Liver (tissue), 9 donors: ENCODE measurements around the gene TENT4A. TPM values are rescaled to one million over a fixed set of nuclear protein-coding genes. Genes with fewer than 3 reads are reported as not detected.

ENCODE experiments used
- DNase-seq: peaks from one replicate; pipeline ENCODE4 v3.0.0-alpha.2; 2017; ENCODE audit warnings: low spot score
- H3K27ac ChIP-seq, 2 donors: one replicate each; pipeline ENCODE4 v1.7.0; 2013; ENCODE audit warnings: inconsistent platforms in 2 of 2, low read length in 2 of 2, control low read depth in 1 of 2, low read depth in 1 of 2, mild to moderate bottlenecking in 1 of 2
- H3K27me3 ChIP-seq, 4 donors: one replicate each; pipeline versions ENCODE4 v1.6.1 to v1.7.0; 2013; ENCODE audit warnings: low read length in 3 of 4, inconsistent platforms in 1 of 4, mild to moderate bottlenecking in 1 of 4, moderate library complexity in 1 of 4; ENCODE audit not compliant: control insufficient read depth in 4 of 4, insufficient read depth in 4 of 4
- H3K36me3 ChIP-seq, 4 donors: one replicate each; pipeline versions ENCODE4 v1.6.1 to v1.7.0; 2013; ENCODE audit warnings: low read length in 3 of 4, mild to moderate bottlenecking in 3 of 4, low read depth in 1 of 4, moderate library complexity in 1 of 4; ENCODE audit not compliant: control insufficient read depth in 4 of 4, insufficient read depth in 3 of 4
- H3K4me1 ChIP-seq, 4 donors: one replicate each; pipeline versions ENCODE4 v1.6.1 to v1.7.0; 2013; ENCODE audit warnings: low read length in 3 of 4, mild to moderate bottlenecking in 3 of 4, moderate library complexity in 1 of 4; ENCODE audit not compliant: control insufficient read depth in 4 of 4, insufficient read depth in 4 of 4
- H3K4me3 ChIP-seq, 3 donors: one replicate each; pipeline versions ENCODE4 v1.6.1 to v1.7.0; 2013; ENCODE audit warnings: low read length in 3 of 3, control low read depth in 1 of 3, low read depth in 1 of 3, mild to moderate bottlenecking in 1 of 3
- H3K9ac ChIP-seq, 2 donors: one replicate each; pipeline ENCODE4 v1.7.0; 2013; ENCODE audit warnings: low read length in 2 of 2, mild to moderate bottlenecking in 2 of 2, moderate library complexity in 2 of 2, control low read depth in 1 of 2, low read depth in 1 of 2
- H3K9me3 ChIP-seq, 4 donors: one replicate each; pipeline versions ENCODE4 v1.6.1 to v1.7.0; 2013; ENCODE audit warnings: low read length in 3 of 4; ENCODE audit not compliant: control insufficient read depth in 4 of 4
- EGR1 ChIP-seq, 2 donors: IDR thresholded peaks; 2 replicates each; pipeline ENCODE4 v1.6.1; 2016 to 2018; ENCODE audit warnings: antibody characterized with exemption in 2 of 2, low read depth in 2 of 2
- HNF4A ChIP-seq, 2 donors: conservative IDR thresholded peaks; 2 replicates each; pipeline ENCODE4 v1.6.1; 2016; ENCODE audit warnings: antibody characterized with exemption in 2 of 2, mild to moderate bottlenecking in 2 of 2
- HNF4G ChIP-seq: IDR thresholded peaks from 2 replicates; pipeline ENCODE4 v1.6.1; 2016; ENCODE audit warnings: antibody characterized with exemption
- JUND ChIP-seq, 2 donors: IDR thresholded peaks; 2 replicates each; pipeline ENCODE4 v1.6.1; 2016; ENCODE audit warnings: antibody characterized with exemption in 2 of 2
- RAD21 ChIP-seq, 2 donors: IDR thresholded peaks; 2 replicates each; pipeline ENCODE4 v1.6.1; 2016; ENCODE audit warnings: antibody characterized with exemption in 2 of 2, mild to moderate bottlenecking in 2 of 2
- RXRA ChIP-seq, 2 donors: IDR thresholded peaks; 2 replicates each; pipeline ENCODE4 v1.6.1; 2017 to 2018; ENCODE audit warnings: antibody characterized with exemption in 2 of 2, mild to moderate bottlenecking in 1 of 2
- SP1 ChIP-seq: IDR thresholded peaks from 2 replicates; pipeline ENCODE4 v1.6.1; 2018; ENCODE audit warnings: antibody characterized with exemption, mild to moderate bottlenecking
- TAF1 ChIP-seq: conservative IDR thresholded peaks from 2 replicates; pipeline ENCODE4 v1.6.1; 2016; ENCODE audit warnings: antibody characterized with exemption, mild to moderate bottlenecking
- YY1 ChIP-seq: IDR thresholded peaks from 2 replicates; pipeline ENCODE4 v1.6.1; 2016; ENCODE audit warnings: antibody characterized with exemption, mild to moderate bottlenecking
- WGBS: extraction: QIAGEN DNeasy Blood & Tissue Kit; methylation state at CpG from one replicate; pipeline ENCODE4 v1.1.7; 2013; 5-methylcytosine and 5-hydroxymethylcytosine counted together
- polyA plus RNA-seq, 2 donors: library from polyadenylated mRNA; stranded (reverse) in 1 of 2; unstranded in 1 of 2; fragments of 200-250 nt in 1 of 2; fragments of >200 nt in 1 of 2; fragmentation: Nextera tagmentation in 1 of 2; extraction: Ambion mirVana in 1 of 2; gene quantifications; one replicate each; pipeline versions ENCODE4 v1.2.1 to v1.2.3, GENCODE V29; 2013 to 2015
- total RNA-seq, 2 donors: library from RNA; depleted of rRNA; stranded (reverse); fragments of >200 nt; gene quantifications; one replicate each; pipeline ENCODE4 v1.2.3, GENCODE V29; 2014
- TF ChIP-seq, protein P1 (sequence below): IDR thresholded peaks from 2 replicates; pipeline ENCODE4 v1.6.1; 2016; ENCODE audit warnings: antibody characterized with exemption, mild to moderate bottlenecking
- TF ChIP-seq, protein P2 (sequence below): IDR thresholded peaks from 2 replicates; pipeline ENCODE4 v1.6.1; 2016; ENCODE audit warnings: antibody characterized with exemption
- donor health status: healthy.
- donor health status: healthy.
- donor health status: healthy.
- donor health status: healthy.
- donor health status: healthy.

The TENT4A gene
- total and polyA plus RNA-seq, 4 donors, result 3.9 to 15.1 (median 8.1) TPM

DNA sequence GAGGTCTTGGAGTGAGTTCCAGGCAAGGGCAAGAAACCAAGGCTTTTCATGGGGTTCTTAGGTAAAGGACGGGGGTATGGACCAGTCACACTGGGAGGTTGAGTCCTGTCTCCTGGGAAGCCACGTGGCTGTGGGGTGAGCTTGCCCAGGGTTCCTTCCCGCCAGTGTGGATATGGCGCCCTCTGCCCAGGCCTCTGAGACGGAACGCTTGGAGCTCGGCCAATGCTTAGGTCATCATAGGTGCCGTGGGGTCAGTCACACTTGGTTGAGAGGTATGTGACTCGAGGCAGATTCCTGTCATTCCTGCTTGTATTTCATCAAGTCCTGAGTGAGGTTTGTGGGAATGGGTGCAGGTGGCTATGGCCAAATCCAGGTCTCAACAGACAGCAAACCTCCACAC, 46.2 kb downstream of the TENT4A start:
- Histone ChIP-seq H3K9ac (no peak overlapping the region), H3K9me3 (no peaks in the 10 kb centered on the region), H3K4me1 (peaks cover 6 to 43% (median 32%) of the 10 kb centered on the region in 4 donors), H3K27me3 (no peaks in the 10 kb centered on the region), H3K27ac (peak overlapping the region in 1 of 2 donors; percentile 5), H3K4me3 (no peak overlapping the region), H3K36me3 (peaks cover 6 to 15% (median 11%) of the 10 kb centered on the region in 4 donors)
- DNase-seq, result no peak
- WGBS, result 57% methylated on average over 9 of the region's 9 CpGs
- TF ChIP-seq, protein P1, sequence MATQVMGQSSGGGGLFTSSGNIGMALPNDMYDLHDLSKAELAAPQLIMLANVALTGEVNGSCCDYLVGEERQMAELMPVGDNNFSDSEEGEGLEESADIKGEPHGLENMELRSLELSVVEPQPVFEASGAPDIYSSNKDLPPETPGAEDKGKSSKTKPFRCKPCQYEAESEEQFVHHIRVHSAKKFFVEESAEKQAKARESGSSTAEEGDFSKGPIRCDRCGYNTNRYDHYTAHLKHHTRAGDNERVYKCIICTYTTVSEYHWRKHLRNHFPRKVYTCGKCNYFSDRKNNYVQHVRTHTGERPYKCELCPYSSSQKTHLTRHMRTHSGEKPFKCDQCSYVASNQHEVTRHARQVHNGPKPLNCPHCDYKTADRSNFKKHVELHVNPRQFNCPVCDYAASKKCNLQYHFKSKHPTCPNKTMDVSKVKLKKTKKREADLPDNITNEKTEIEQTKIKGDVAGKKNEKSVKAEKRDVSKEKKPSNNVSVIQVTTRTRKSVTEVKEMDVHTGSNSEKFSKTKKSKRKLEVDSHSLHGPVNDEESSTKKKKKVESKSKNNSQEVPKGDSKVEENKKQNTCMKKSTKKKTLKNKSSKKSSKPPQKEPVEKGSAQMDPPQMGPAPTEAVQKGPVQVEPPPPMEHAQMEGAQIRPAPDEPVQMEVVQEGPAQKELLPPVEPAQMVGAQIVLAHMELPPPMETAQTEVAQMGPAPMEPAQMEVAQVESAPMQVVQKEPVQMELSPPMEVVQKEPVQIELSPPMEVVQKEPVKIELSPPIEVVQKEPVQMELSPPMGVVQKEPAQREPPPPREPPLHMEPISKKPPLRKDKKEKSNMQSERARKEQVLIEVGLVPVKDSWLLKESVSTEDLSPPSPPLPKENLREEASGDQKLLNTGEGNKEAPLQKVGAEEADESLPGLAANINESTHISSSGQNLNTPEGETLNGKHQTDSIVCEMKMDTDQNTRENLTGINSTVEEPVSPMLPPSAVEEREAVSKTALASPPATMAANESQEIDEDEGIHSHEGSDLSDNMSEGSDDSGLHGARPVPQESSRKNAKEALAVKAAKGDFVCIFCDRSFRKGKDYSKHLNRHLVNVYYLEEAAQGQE, result no peak
- TF ChIP-seq TAF1 (no peak), RAD21 (IDR thresholded peaks at IDR 0.05) (peak in 1 of 2 donors; percentile 21), SP1 (peak; percentile 6), HNF4A (conservative IDR thresholded peaks at IDR 0.05) (peak in 1 of 2 donors; percentile 44), JUND (IDR thresholded peaks at IDR 0.05) (no peak), RXRA (IDR thresholded peaks at IDR 0.05) (peak; percentile 60 to 61)
- TF ChIP-seq, protein P2, sequence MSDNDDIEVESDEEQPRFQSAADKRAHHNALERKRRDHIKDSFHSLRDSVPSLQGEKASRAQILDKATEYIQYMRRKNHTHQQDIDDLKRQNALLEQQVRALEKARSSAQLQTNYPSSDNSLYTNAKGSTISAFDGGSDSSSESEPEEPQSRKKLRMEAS, result peak; percentile 14

GRCh38 chr5:6759983-6760382, 46.8 kb downstream of the TENT4A start:
- no peak for DNase-seq
- H3K9me3 ChIP-seq, result no peaks in the 10 kb centered on the region
- peaks cover 0 to 11% (median 5%) of the 10 kb centered on the region in 4 donors for H3K36me3 ChIP-seq
- no peak overlapping the region for H3K4me3 ChIP-seq
- no peak overlapping the region for H3K27ac ChIP-seq
- 81% methylated on average over 5 of the region's 5 CpGs for WGBS
- TF ChIP-seq HNF4G (no peak), HNF4A (conservative IDR thresholded peaks at IDR 0.05) (no peak), YY1 (no peak)
- no peaks in the 10 kb centered on the region for H3K27me3 ChIP-seq
- peaks cover 6 to 43% (median 31%) of the 10 kb centered on the region in 4 donors for H3K4me1 ChIP-seq
- no peak overlapping the region for H3K9ac ChIP-seq

DNA sequence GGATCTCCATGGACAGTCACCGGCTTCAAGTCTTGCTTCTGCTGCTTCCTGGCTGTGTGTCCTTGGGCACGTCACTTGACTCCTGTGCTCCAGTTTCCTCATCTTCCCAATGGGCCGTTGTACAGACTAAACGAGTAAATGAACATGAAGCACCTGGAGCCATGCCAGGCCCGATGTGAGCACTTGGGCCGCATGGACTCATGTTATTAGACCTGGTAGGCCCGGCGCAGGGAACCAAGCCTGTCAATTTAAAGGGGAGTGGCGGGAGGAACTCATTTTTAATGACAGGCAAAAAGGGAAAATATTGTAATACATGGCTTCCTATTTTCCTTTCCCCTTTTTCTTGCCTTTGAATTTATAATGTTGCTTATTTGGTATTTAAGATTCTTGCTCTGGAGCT, 47.5 kb downstream of the TENT4A start:
- no peak for DNase-seq
- 71% methylated on average over 9 of the region's 9 CpGs for WGBS
- TF ChIP-seq JUND (IDR thresholded peaks at IDR 0.05) (no peak), EGR1 (IDR thresholded peaks at IDR 0.05; ENCODE audit: low read depth in 2 of 2) (no peak)

More for the DNA sequence above, 47.5 kb downstream of the TENT4A start:
- H3K4me3 ChIP-seq, result no peak overlapping the region
- no peak overlapping the region for H3K9ac ChIP-seq
- H3K36me3 ChIP-seq, result peaks cover 0 to 11% (median 4%) of the 10 kb centered on the region in 4 donors
- H3K4me1 ChIP-seq, result peaks cover 5 to 38% (median 26%) of the 10 kb centered on the region in 4 donors
- H3K27me3 ChIP-seq, result no peaks in the 10 kb centered on the region
- H3K27ac ChIP-seq, result no peak overlapping the region
- no peaks in the 10 kb centered on the region for H3K9me3 ChIP-seq
